ENCODE results near the gene DYNLT1.
"Not testable (repeated sequence)": the region's sequence is repeated elsewhere in the genome, so short reads cannot be mapped to it uniquely, and the experiment has no call there.

The DYNLT1 gene

DNA sequence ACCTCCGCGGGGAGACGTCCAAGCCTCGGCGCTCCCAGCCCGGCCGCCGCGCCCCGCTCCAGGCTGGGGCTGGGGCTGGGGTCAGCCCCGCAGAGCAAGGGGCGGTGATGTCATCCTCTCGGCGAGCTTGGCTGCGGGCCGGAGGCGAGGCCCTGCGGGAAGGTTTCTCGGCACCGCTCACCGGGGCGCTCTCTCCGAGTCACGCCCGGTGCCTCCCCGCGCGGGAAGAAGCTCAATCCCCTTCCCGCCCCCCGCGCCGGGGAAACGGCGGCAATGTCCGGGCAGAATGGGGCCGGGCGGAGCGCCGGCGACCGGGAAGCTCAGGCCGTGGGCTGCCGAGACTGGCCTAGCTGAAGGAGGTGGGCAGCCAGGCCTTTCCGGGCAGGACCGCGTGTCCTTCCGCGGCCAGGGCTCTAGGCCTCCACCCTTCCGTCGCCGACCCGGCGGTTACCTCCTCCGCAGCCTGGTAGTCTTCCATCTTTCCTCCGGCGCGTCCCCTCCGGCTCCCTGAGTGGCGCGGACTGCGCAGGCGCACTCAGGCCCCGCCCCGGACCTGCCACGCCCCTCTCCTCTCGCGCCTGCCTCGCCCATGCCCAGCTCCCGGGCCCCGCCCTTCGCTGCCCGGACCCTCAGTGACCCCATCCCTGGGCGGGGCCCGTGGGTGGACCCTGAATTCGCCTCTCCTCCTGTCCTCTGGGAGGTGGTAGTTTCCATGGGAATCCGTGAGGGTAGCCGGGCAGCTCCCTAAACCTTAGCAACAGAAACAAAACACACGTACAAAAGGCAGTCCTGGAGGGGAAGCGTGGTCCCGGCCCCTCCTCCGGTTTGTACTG is at the start of gene DYNLT1:
TSS of gene DYNLT1 (minus strand) at position 513 of the 833 bp plus-strand sequence. CDS start at position 478, 35 bp downstream.
- ATAC-seq (peak; percentile 48), DNase-seq (peak; percentile 97)

DNA sequence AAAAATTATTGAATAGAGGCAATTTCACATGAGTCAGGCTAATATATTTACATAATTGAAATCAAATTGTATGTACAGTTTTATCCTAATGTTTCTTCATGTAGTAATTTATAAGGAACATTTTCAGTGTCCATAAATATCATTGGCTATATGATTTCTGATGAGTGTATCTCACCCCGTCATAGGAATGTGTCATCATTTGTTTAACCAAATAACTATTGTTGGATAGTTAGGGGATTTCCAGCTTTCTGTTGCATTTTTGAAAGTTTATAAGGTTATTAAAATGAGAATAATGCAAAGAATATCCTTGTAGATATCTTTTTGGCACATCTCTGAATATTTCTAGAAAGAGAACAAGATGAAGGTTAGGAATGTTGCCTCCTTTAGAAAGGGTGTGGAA is 44.3 kb upstream of the DYNLT1 start:
- DNase-seq (no peak), ATAC-seq (no peak)

DNA sequence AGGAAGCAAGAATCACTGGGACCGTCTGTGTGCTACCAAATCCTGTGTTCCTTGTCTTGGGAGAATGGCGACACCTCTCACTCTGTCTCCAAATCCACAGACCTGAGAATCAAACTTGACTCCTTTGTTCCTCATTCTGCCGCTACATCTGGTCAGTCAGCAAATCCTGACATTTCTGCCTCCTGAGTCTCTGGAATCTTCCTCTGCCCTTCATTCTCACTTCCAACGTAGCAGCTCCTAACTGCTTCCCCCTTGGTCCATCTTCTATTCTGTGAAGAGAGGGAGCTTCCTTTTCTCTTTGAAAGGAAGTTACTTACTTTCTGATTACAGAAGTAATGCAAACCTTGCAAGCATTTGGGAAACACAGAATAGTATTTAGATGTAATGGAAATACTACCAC is 43.0 kb upstream of the DYNLT1 start:
- ATAC-seq (no peak), DNase-seq (no peak)

DNA sequence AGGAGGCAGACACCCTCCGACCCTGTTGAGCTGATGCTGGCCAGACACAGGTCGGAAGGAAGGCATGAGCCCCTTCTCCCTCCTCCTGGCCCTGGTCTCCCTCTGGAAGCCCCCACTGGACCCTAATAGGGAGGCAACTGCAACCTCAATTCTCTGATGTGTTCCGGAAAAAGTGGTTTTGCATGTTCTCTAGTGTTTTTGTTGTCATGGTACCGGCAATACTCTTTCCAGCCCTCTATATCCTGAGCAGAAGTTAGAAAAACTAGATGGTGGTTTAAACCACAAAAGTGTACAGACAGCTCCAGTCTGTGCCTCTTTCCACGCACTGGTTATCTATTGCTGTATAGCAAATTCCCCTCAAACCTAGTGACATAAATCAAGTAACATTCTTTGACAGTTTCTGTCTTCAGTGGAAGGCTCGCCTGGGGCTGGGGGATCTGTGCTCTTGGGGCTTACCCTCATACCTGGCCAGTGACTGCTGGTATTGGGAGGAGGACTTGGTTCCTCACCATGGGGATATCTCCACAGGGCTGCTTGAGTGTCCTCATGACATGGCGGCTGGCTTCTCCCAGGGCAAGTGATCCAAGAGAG is 42.3 kb upstream of the DYNLT1 start:
- ATAC-seq (peak; percentile 96), DNase-seq (peak; percentile 42)

DNA sequence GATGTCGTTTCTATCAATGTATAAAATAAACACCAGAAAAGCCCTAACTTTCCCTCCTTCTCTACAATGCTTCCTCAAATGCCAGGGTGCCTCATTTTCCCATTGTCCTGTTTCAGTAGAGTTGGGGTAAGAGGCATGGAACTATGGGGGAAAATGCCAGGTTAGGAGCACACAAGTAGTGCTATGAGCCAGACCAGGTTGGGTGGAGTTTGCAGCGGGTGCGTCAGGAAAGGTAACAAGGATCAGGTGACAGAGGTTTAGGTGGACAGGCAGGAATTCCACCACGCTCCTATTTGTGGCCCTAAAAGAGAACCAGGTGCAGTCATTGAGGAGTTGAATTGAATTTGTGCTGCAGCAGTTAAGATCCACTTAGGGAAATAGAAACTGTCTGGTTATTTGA is 41.8 kb upstream of the DYNLT1 start:
- DNase-seq (no peak), ATAC-seq (no peak)

DNA sequence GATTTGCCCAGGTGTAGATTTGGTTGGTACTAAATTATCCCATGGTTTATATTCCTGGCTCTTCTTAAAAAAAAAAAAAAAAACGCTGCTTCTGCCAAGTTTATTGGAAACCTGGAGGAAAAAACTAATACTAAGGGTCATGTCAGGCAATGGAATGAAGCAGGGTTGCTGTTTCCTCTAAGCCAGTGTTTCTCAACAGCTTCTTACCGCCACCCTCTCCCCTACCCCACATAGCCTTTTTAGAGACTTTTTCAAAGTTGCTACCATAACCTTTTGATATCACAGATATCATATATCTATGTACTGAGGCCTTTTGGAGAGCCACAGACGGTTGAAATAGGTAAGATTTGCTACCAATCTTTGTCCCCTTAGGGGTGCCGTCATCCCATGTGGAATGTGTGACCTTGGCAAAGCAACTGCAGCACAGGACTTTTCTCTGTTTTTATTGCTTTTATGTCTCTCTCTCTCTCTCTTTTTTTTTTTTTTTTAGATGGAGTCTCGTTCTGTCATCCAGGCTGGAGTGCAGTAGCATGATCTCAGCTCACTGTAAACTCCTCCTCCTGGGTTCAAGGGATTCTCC is 40.3 kb upstream of the DYNLT1 start:
- no peak for DNase-seq
- no peak for ATAC-seq

DNA sequence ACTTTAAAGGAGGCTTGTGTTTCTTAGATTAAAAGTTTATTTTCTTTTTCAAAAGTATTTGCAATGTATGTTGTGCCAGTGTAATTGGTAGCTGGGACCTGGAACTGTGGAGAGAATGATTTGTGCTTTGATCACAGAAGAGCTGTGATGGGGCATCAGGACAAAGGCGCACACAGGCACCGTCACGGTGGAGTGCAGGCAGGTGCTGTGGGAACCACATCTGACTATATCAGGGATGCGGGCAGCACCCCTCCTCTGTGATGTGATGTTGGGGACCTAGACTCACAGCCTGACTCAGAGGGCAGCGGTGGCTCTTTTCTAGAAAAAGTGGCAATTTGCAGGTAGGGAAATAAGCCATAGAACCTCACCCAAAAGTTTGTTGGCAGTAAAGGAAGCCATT is 39.8 kb upstream of the DYNLT1 start:
- ATAC-seq (no peak), DNase-seq (no peak)

DNA sequence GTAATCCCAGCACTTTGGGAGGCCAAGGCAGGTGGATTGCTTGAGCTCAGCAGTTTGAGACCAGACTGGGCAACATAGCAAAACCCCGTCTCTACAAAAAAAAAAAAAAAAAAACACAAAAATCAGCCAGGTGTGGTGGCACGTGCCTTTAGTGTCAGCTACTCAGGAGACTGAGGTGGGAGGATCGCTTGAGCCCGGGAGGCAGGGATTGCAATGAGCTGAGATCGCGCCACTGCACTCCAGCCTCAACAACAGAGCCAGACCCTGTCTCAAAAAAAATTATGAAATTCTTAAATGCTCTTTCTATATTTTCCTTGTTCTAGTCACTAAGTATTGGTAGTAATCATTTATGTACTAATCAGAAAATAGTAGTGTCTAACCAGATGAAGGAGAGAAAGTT is 35.9 kb upstream of the DYNLT1 start:
- ATAC-seq (no peak), DNase-seq (no peak)

DNA sequence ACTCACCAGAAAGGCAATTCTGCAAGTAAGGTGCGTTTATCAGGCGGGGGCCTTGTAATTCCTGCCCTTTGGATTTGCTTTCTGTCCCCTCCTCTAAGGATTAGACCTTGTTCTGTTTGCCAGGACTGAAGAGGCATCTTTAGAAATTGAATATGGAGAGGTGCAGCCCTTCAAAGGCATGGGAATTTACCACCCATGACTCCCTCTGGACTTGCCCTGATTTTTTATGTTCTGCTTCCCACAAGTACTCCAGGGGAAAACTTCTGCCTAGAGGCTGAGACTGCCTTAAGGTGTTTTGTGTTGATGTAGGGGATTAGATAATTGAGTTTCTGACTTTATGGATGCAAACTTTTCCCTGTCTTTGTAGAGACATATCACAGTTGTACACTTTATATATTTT is 35.5 kb upstream of the DYNLT1 start:
- DNase-seq (no peak), ATAC-seq (no peak)

DNA sequence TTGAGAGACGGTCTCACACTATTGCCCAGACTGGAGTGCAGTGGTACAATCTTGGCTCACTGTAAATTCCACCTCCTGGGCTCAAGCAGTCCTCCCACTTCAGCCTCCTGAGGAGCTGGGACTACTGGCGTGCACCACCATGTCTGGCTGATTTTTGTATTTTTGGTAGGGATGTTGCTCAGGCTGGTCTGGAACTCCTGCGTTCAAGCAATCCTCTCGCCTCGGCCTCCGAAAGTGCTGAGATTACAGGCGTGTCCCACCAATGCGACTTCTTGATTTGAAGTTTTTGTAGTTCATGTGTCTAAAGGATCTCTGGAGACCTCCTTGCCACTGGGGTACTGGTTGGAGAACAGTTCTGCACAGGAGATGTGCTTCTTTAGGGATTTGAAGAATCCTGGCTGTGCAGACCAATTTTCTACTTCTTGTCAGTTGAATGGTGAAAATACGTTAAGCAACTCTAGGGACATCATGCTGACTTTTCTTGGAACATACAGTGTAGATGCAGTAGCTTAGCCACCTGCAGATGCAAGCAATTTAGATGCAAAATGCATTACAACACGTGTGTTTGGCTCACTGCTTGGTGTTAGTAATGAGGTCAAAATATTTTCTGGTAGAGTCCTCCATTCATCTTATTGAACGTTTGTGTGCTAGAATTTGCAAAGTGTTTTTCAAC is 33.5 kb upstream of the DYNLT1 start:
- DNase-seq (no peak), ATAC-seq (no peak)

DNA sequence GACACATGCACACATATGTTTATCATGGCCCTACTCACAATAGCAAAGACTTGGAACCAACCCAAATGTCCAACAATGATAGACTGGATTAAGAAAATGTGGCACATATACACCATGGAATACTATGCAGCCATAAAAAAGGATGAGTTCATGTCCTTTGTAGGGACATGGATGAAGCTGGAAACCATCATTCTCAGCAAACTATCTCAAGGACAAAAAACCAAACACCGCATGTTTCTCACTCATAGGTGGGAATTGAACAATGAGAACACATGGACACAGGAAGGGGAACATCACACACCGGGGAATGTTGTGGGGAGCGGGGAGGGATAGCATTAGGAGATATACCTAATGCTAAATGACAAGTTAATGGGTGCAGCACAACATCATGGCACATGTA is 32.6 kb upstream of the DYNLT1 start:
- not testable (repeated sequence) for DNase-seq, ATAC-seq

DNA sequence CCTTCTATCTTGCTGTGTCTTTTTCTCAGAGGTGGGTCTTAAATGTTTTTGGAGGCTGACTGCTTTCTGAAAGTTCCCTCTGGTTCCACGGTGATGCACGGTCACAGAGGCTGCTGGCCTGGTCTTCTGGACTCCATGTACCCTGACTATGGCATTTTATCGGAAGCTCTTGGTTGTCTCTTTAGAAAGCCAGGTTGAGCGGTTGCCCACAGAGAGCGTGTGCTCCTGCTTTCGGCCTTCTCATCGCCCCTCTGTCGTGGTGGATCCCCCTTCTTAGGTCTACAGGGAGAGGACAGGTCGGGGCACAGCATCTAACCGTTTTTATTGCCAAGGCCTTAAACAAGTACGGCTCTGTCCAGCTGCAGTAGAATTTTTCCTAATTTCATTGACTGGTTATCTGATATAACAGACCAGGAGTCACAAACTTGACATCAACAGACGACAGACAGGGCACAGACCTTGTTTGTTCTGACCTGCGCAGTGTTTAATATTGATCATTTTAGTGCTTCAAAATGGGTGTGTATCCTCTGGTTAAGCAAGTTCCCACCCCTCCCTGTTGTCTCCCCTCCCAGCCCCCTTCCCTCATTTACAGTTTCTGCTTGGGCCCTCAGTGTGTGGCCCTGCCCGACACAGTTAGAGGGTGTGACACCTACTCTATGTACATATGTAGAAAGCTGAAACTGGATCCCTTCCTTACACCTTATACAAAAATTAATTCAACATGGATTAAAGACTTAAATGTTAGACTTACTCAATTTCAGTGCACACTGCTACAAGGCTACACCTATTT is 30.0 kb upstream of the DYNLT1 start:
- DNase-seq (no peak), ATAC-seq (no peak)

DNA sequence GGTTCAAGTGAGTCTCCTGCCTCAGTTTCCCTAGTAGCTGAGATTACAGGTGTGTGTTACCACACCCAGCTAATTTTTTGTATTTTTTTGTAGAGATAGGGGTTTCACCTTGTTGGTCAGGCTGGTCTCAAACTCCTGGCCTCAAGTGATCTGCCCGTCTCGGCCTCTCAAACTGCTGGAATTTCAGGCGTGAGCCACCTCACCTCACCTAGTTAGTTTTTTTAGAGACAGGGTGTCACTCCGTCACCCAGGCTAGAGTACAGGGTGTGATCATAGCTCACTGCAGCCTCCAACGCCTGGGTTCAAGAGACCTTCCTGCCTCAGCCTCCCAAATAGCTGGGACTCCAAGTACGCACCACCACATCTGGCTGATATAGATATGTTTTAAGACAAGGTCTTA is 28.2 kb upstream of the DYNLT1 start:
- no peak for ATAC-seq
- no peak for DNase-seq

DNA sequence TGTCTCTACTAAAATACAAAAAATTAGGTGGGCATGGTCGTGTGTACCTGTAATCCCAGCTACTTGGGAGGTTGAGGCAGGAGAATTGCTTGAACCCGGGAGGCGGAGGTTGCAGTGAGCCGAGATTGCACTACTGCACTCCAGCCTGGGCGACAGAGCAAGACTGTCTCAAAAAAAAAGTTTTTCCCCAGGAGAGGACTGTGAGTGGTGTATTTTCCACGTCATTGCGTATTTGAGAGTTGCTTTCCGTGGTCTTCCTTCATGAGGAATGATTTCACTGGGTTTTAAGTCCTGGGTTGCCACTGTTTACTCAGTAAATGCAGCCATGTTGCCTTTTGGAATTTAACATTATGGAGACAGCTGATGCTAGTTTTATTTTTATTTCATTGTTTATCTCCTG is 27.6 kb upstream of the DYNLT1 start:
- not testable (repeated sequence) for DNase-seq, ATAC-seq

DNA sequence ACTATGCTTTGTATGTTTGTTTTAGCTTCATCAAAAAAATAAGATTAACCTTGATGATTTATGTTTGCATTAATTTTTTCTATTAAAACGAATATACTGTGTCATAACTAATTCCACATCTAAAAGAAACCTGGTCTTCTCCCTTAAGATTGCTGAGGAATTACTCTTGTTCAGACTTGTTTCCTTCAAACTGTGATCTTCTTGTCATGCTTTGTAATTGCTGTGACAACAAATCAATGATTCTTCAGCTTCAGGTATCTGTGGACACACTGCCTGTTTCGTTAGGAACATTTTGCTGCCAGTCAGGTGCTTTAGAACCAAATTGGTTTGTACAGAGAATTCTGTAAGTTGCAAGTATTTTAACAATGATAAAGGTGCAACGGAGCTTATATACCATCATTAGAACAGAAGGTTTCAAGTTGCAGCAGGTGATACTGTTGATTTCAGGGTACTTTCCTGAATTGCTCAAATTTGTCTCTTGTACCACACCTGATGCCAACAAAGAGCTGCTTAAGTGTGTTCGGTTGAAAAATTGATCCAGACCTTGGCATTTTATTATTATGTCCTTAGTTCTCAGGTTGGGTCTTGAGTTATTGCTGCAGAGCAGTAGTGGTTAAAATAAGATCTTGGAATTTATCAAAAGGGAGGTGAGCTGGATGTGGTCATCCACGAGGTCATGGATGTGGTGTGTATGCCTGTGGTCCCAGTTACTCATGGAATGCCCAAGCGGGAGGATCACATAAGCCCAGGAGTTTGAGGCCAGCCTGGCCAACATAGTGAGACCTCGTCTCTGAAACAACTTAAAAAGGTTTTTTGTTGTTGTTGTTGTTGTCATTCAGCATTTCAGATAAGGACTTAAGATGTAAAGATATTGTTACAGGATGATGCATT is 24.8 kb upstream of the DYNLT1 start:
- ATAC-seq: no peak
- DNase-seq: no peak

DNA sequence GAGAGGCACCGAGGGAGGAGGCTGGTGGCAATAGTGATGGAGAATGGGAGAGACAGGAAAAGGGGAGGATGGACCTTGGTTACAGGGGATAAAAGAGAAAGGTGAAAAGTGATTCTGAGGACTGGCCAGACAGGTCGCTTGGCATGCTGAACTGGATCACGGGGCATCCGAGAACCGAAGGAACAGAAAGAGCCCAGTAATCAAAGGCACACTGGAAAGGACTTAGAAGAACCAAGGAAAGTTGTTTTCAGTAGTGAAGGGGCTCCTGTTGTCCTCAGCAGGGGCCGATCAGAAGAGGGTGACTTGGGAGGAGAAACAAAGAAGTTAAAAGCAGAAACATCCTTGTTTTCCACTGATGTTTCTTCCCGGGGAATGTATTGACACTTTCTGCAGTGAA is 24.2 kb upstream of the DYNLT1 start:
- ATAC-seq: no peak
- no peak for DNase-seq

DNA sequence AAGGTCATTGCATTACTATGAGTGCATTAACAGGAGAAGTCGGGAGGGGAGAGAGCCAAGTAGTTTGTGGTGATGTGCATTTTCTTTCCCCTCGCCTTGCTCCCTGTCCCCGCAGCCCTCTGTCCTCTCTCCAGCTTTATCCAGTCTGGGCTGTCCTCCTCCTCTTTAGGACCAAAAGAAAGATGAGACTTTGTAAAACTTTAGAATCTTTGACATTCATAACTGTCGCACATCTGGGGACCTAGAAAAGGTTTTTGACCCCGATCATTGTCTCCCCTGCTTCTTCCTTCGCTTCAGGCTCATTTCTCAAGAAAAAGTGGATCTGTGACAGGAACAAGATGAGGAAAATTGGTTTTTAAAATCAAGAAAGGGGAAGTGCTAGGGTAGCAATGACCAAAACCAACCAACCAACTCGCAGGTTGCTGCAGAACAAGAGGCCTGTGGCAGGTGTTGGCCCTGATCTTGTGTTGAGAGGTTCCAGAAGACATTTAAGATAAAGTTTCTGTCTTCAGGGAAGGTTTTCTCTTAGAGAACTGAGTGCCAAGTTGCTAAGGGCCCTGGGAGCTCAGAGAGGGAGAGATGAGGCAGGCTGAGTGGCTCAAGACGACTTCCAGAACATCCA is 22.9 kb upstream of the DYNLT1 start:
- ATAC-seq (no peak), DNase-seq (no peak)

DNA sequence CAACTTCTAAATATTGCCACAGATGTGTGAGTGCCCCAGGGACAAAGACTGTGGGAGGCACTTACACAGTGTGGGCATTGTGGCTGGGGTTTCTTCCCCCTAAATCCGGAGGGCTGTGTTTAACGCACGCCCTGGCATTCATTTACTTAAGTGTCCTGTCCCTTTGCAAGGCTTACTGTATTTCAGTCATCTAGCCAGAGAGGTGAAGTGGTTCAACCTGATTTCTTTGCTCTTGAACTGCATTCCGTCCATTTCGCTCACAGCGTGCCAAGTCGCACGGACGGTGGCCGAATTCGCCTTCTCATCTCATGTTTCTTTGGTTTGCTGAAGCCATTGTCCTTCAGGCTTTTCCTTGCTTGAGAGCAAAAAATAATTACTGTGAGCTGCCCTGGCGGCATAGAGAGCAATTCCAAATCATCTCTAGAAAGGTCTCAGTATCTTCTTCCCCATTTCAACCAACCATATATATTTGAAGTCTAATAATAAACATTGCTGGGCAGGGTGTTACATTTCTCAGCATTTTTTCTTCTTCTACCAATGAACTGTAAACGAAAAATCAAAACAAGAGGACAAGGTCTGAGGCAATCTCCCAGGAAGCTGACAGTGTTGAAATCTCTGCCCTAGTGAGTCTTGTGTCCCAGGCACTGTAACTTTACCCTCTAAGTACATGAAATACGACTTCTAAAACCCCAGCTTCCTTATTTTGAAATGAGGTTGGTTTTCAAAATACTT is 22.3 kb upstream of the DYNLT1 start:
- DNase-seq (no peak), ATAC-seq (no peak)

DNA sequence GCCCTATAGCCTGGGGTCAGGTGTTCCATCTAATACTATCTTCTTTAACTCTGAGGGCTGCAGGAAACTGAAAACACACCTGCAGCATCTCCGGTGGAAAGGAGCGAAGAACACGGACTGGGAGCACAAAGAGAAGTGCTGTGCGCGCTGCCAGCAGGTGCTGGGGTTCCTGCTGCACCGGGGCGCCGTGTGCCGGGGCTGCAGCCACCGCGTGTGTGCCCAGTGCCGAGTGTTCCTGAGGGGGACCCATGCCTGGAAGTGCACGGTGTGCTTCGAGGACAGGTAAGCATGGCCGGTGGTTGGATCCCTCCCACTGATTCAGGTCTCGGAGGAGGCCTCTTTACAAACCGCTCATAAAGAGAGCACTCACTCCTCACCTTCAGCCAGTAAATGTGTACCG is 20.8 kb upstream of the DYNLT1 start:
- ATAC-seq (no peak), DNase-seq (no peak)

DNA sequence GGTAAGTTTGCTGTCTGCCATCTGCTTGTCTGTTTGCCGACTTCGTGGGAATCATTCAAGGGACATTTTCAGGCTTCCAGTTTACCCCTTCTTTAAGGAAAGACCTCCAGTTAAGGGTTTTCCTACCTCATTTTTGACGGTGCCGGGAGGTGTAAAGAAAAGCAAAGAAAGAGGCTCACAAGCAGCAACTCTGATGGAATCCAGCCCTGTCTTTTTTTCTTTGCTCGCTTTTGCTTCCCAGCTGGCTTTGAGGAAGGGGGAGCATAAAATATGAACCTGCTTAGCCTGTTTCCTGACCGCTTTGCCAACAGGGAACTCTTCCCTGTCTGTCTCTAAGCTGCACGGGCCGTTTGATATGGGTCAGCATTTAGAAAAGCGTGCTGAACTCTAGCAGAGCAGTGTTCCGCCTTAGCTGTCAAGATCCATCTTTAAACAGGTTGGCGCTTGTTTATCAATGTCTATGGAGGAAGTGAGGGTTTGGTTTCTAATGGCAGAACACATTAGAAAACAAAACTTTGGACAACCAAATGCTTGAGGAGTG is 19.2 kb upstream of the DYNLT1 start:
- DNase-seq: no peak
- no peak for ATAC-seq

Data from stimulated activated naive CD8-positive, alpha-beta T cell treated with anti-CD3 and anti-CD28 coated beads, Interleukin-15, Interleukin-2, amounts not matched to agents 100 U/mL and 50 U/mL, for 24 hours (primary cell).